Amniotic epithelial cell (primary cell): ENCODE data around the gene TRPV5.
"Not testable (repeated sequence)": the region's sequence is repeated elsewhere in the genome, so short reads cannot be mapped to it uniquely, and the experiment has no call there.

Source experiments
- DNase-seq: peaks from one replicate; pipeline ENCODE4 v3.0.0-alpha.2; 2010; ENCODE audit warnings: low read depth

Gene TRPV5

DNA sequence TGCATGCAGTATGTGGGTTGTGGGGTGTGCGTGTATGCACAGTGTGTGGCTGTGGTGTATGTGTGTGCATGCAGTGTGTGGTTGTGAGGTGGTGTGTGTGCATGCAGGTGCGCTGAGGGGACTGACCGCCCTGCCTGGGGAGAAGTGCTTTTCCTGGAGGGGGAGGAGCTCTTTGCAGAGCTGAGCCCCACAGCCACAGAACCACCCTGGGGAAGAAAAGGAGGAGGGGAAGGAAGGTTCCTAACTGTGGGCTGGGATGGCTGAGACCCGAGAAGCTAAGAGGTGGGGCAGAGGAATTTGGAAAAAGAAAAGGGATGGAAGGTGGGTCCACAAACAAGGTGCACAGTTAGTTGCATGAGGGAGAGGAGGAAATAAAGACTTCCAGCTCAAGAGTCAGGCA lies at the start of gene TRPV5:
TSS of gene TRPV5 (minus strand) at position 123 of the 400 bp plus-strand sequence. CDS start 287 bp downstream, outside the sequence.
- no peak for DNase-seq

DNA sequence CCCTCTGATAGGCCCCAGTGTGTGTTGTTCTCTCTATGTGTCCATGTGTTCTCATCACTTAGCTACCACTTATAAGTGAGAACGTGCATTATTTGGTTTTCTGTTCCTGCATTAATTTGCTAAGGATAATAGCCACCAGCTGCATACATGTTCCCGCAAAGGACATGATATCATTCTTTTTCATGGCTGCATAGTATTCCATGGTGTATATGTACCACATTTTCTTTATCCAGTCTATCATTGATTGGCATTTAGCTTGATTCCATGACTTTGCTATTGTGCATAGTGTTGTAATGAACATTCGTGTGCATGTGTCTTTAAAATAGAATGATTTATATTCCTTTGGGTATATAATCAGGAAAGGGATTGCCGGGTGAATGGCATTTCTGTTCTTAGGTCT lies 44.9 kb upstream of the TRPV5 start:
- DNase-seq: not testable (repeated sequence)

- DNase-seq: no peak
These were observed 41.1 kb upstream of the TRPV5 start for GRCh38 chr7:142974626-142975025.

DNA sequence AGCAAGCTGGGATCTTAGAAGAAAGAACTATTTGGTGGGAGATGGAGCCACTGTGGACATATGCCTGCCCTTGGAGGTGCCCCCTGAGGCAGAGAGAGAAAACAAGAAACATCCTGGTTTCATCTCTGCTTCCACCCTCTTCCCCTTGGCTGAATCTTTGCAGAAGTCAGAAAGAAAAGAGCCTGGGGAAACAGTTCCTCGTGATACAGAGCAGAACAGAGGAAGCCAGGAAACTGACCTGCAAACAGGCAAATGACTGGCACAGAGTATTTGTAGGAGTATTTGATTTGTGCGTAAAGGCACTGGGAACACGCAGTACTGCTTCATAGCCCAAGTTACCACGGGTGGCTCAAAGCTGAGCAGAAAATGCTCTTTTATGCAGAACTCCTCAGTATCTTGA lies 35.6 kb upstream of the TRPV5 start:
- no peak for DNase-seq

DNA sequence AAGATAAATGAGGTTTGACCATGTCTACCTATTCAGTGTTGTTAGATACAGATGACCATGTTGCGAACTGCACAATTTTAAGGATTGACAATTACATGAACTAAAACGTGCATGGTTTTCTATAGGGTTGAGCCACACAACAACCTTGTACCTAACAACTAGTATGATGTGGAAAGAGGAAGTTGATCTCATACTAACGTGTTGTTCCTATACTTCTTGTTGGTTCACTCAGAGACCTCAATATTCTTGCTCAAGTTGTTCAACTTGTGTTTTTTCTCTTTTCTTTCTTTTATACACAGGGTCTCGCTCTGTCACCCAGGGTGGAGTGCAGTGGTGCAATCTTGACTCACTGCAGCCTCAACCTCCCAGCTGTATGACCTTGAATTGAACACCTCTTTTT lies 34.7 kb upstream of the TRPV5 start:
- DNase-seq: no peak

DNA sequence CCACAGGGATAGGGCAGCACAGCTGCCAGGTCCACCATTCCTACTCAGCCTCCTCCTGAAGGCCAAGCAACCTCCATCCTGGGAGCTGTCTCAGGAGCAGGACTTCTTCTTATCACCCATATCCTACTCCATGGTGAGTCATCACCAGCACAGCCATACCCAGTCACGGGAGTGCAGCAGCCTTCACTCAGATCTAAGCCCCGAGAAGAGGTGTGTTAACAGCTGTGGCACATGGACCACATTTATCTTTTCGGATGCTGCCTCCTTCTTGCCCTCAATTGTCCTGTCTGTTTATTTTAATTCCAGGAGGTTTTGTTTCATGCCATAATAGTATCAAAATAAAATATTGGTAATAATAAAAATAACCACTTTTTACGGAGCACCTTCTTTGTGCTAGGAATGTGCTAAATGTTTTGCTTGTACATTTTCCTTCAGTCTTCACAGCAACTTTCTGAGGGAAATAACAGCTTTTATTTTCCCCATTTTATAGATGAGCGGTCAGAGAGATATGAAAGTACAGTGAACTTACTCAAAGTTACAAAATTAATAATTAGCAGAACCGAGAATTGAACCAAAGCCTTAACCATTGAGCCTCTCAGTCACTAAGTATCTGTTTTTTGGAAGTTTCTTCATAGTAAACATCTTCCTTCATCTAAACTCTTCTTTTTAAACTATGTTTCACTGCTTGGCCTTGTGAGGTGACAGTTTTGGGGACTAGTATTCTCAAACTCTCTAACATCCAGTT lies 31.1 kb upstream of the TRPV5 start:
- DNase-seq: peak; percentile 27

GRCh38 chr7:142963993-142964392 lies 30.4 kb upstream of the TRPV5 start:
- DNase-seq: no peak

DNA sequence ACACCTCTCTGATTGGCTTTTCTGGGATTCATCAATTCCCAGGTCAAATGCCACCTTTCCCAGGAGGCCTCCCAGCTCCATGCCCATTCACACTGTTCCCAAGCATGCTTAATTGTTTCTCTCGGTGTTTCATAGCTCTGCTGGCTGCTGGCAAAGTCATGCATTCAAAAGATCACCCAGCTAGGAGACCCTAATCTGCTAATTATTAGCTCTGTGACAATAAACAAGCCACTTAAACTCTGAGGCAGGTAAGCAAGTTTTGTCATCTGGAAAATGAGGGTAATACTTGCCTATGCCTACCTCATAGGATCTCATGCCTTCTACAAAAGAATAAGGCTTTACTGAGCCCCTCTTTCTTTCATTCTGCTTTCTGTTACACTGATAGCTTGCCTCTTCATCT lies 29.4 kb upstream of the TRPV5 start:
- DNase-seq: no peak

DNA sequence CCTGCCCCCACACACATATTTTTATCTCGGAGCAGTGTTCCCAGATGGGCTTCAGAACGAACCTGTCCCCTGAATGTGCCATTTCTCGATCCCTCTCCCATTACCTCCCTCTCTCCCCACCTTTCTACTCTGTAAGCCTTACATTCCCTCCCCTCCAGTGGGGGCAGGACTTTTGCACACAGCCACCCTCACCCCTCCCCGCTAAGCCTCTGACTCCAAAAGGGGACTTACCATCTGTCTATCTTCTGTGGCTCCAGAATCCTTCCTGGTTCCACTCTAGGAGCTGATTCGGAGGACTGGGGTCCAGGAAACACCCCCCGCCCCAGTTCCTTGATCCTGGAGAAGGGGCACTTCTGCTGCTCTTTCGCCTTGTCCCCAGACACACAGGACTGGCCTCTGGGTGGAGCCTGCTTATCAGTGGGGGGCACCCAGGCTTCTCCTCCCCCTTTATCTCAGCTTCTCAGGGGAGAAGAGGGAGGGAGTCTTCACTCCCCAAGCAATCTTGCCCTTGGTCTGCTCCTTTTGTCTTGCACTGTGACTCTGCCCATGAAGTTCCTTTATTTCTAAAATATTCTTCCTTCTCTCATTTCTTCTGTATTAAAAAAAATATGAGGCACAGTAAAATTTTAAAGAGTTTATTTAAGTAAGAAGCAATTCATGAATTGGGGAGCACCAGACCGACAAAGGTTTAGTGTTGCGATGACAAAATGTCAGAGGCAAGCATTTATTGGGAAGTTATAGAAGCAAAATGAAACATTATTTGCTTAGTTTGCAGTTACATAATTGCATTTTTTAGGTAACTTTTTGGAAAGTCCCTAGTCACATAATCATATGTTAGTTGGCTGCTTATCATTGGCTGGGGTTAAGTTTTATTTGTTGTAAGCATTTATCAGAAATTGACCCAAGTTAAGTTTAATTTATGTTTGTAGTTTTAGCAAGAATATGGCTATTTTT lies 28.7 kb upstream of the TRPV5 start, which contains the start of gene KEL:
TSS of gene KEL (minus strand) at position 391 of the 954 bp plus-strand sequence. CDS start at position 234, 157 bp downstream.
- DNase-seq: no peak

DNA sequence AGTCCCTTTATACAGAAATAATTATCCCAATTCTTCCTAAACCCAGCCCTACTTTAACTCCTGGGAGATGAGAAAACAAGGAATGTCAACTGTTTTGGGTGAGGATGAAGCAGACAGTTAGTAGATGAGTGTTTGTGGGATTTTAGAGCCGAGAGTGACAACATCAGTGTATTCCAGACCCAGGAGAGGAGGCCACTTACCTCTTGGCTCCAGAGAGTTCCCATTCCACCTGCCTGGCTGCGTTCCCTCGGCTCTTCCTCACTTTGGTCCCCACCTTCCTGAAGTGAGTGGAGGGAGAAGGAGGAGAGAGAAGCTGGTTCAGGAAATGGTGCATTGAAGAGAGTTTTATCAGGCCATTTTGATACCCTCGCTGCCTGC lies 28.0 kb upstream of the TRPV5 start:
- no peak for DNase-seq

DNA sequence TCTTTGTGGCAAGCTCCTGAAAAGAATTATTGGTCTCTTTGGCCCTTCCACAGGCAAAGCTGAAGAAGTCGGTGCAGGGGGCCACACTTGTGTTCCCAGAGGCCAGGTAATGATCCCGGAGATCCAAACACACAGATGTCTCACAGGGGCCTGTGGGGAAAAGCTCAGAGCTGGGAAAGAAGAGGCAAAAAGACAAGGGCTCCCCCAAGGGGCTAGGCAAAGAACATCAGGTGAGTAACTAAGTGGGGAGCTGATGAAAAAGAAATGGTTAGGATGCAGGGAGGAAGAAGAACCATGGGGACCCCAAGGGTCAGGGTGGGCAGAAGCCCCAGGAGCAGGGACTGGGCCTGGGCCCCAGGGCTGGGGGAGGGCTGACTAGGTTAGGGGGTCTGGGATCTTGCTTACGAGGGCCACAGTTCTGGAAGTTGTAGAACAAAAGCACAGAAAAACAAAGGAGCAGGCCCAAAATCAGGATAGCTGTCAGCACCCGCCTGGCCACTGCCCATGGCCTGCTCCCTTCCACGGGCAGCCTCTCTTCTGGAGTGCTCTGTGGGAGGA lies 27.5 kb upstream of the TRPV5 start:
- DNase-seq: no peak

DNA sequence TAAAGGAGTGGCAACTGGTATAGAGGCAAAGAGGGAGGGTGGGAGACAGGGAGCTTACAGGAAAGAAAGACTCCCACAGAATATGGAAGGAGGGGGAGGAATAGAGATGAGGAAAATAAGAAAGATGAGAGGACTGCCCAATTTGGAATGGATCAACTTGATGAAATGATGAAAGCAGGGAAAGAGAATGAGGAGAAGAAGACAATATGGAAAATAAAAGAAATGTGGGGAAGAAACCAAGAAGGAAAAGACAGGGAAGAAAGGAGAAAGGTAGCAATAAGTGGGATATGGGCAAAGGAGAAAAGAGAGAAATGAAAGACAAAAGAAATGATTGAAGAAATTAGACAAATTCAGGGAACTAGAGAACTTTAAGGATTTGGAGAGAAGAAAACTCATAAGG lies 25.7 kb upstream of the TRPV5 start:
- no peak for DNase-seq

DNA sequence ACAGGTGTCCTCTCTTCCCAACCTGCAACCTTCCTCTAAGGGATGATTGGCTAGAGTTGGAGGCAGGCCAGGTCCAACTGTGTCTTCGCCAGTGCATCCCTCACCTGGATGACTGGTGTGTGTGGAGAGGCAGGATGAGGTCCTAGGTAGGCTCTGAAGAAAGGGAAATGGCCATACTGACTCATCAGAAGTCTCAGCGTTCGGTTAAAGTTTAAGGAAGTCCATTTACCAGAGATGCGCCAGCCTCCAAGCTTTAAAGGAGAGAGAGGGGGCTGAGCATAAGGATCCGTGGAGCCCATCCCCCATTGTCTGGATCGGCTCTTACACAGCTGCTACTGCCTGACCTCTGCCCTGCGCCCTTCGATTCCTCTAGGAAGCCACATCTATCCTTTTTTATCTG lies 24.2 kb upstream of the TRPV5 start:
- DNase-seq: no peak

- peak; percentile 87 for DNase-seq
These were observed 23.5 kb upstream of the TRPV5 start for GRCh38 chr7:142956951-142957623.

DNA sequence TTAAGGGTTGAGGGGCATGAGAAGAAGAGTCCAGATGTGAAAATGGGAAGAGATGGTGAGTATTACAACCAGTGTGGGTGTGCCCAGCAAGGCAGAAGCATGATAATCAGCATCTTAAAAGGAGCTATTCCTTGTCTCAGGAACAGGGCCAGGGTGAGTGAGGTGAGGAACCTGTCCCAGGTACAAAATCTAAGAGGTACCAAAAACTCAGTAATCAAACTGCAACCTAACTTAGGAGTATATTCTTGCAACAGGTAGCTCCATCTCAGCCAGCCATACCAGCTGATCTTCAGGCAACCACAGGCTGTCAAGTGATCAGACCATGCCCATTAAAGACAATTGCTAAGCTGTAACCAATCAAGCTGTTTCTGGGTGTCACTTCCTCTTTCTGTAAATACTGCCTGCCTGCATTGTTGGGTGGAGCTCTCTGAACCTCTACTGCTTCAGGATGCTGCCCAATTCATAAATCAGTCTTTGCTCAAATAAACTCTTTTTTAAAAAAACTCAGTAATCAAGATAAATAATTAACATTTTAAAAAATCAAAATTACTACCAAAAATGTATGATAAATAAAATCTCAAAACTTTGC lies 21.2 kb upstream of the TRPV5 start:
- no peak for DNase-seq

DNA sequence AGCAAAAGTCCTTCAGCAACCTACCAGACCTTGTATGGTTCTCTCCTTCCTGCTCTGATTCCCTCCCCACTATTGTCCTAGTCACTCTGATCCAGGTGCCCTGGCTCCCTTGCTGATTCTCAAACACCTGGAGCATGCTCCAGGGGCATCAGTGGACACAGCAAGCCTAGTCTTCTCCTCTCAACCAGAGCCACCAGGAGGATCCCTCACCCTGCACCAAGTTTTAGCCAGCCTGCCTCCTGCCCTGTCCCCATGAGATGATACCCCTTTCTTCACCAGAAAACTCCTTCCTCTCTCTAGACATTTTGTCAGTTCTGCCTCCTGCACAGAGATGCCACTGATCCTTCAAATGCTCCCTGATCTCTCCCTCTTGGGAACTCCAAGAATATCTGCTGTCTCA lies 16.7 kb upstream of the TRPV5 start:
- no peak for DNase-seq

GRCh38 chr7:142948603-142949002 lies 15.1 kb upstream of the TRPV5 start:
- no peak for DNase-seq

DNA sequence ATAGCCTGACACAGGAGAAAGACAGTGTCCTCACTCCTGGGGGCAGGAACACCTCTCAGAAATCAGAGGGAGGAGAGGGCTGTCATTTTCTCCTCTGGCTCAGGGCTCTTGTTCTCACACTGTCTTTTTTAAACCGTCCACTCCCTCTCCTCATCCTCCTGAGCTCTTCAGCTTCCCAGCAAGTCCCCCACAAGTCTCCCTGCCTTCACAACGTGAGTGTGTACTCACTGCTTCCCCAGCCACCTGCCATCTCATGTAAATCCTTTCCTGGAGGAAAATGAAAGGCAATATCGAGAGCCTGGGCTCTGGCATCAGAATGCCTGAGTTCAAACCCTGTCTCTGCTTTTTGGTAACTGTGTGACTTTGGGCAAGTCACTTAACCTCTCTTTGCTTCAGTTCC lies 11.5 kb upstream of the TRPV5 start:
- DNase-seq: no peak

- no peak for DNase-seq
These were observed 10.2 kb upstream of the TRPV5 start for GRCh38 chr7:142943706-142944268.

- DNase-seq: no peak
These were observed 9.2 kb upstream of the TRPV5 start for GRCh38 chr7:142942746-142943145.

- DNase-seq: no peak
These were observed 8.0 kb upstream of the TRPV5 start for GRCh38 chr7:142941541-142941940.
